H1 (cell line): ENCODE measurements around the gene MAGEA9B. TPM values are rescaled to one million over a fixed set of nuclear protein-coding genes. Genes with fewer than 3 reads are reported as not detected.

Source experiments
- CTCF ChIA-PET: fragments of 300-600 bp; sonication (Branson Sonifier 250); formaldehyde crosslinking; loops from one replicate; lab custom pipeline; 2021; ENCODE audit not compliant: partially characterized antibody; lab: Charles Lee
- POLR2A ChIA-PET: fragments of 300-600 bp; sonication (Branson Sonifier 250); formaldehyde crosslinking; loops from one replicate; lab custom pipeline; 2021; ENCODE audit warnings: inconsistent platforms; ENCODE audit not compliant: partially characterized antibody; lab: Charles Lee
- DNase-seq, 2 experiments: peaks; one replicate each; pipeline versions ENCODE4 v3.0.0 to v3.0.0-alpha.2; 2010 to 2022; ENCODE audit warnings: low spot score in 2 of 2, low read depth in 1 of 2, mixed read lengths in 1 of 2
- FAIRE-seq: peaks from 2 replicates; lab custom pipeline; 2011; peaks lifted over from hg19 to GRCh38; lab: Jason Lieb, UNC
- H2AFZ ChIP-seq: 2 replicates; pipeline ENCODE4 v1.8.1; 2012; ENCODE audit warnings: low read length, inconsistent platforms
- H2AK5ac ChIP-seq: 2 replicates; pipeline ENCODE4 v1.6.1; 2013; ENCODE audit warnings: low read depth, low read length
- H2BK120ac ChIP-seq: replicated peaks from 2 replicates; pipeline ENCODE3; 2013; ENCODE audit warnings: low read depth, low read length, inconsistent platforms
- H2BK12ac ChIP-seq: 2 replicates; pipeline ENCODE4 v1.6.1; 2013; ENCODE audit warnings: low read depth, low read length
- H2BK15ac ChIP-seq: 2 replicates; pipeline ENCODE4 v1.6.1; 2013; ENCODE audit warnings: low read length
- H2BK20ac ChIP-seq: 2 replicates; pipeline ENCODE4 v1.6.1; 2013; ENCODE audit warnings: low read length
- H2BK5ac ChIP-seq: 2 replicates; pipeline ENCODE4 v1.6.1; 2013; ENCODE audit warnings: low read depth, low read length
- H3K14ac ChIP-seq: 2 replicates; pipeline ENCODE4 v1.6.1; 2013; ENCODE audit warnings: inconsistent platforms; ENCODE audit not compliant: insufficient read length
- H3K18ac ChIP-seq: 2 replicates; pipeline ENCODE4 v1.6.1; 2013; ENCODE audit warnings: low read length; ENCODE audit errors: extremely low read depth
- H3K23ac ChIP-seq: 2 replicates; pipeline ENCODE4 v1.6.1; 2013; ENCODE audit warnings: inconsistent platforms; ENCODE audit not compliant: insufficient read length
- H3K23me2 ChIP-seq: 2 replicates; pipeline ENCODE4 v1.6.1; 2013; ENCODE audit warnings: low read depth, low read length
- H3K27ac ChIP-seq: 2 replicates; pipeline ENCODE4 v1.6.1; 2011; ENCODE audit warnings: low read depth, low read length, inconsistent platforms
- H3K27me3 ChIP-seq, 4 experiments: replicated peaks in 1 of 4; 1 replicate in 1 of 4; 2 replicates in 3 of 4; pipeline versions ENCODE4 v1.6.1 to v1.8.1; 2011 to 2013; ENCODE audit warnings: low read length in 3 of 4, mild to moderate bottlenecking in 3 of 4, inconsistent platforms in 2 of 4, mixed read lengths in 2 of 4, moderate library complexity in 1 of 4; ENCODE audit not compliant: control insufficient read depth in 3 of 4, insufficient read depth in 3 of 4; ENCODE audit errors: extremely low read depth in 1 of 4
- H3K36me3 ChIP-seq, 4 experiments: 2 replicates each; pipeline versions ENCODE4 v1.6.1 to v1.8.1; 2011 to 2013; ENCODE audit warnings: mild to moderate bottlenecking in 4 of 4, low read length in 3 of 4, moderate library complexity in 2 of 4, control low read depth in 1 of 4, inconsistent platforms in 1 of 4; ENCODE audit not compliant: insufficient read depth in 4 of 4, control insufficient read depth in 2 of 4
- H3K4ac ChIP-seq: replicated peaks from 2 replicates; pipeline ENCODE3; 2013; ENCODE audit warnings: low read length, low read depth, mixed read lengths, inconsistent platforms; ENCODE audit not compliant: insufficient read length
- H3K4me1 ChIP-seq, 4 experiments: replicated peaks in 1 of 4; 1 replicate in 1 of 4; 2 replicates in 3 of 4; pipeline versions ENCODE4 v1.6.1 to v1.8.1; 2011 to 2013; ENCODE audit warnings: low read length in 3 of 4, inconsistent platforms in 2 of 4, mixed read lengths in 1 of 4; ENCODE audit not compliant: insufficient read depth in 4 of 4, control insufficient read depth in 3 of 4
- H3K4me2 ChIP-seq, 2 experiments: 2 replicates each; pipeline versions ENCODE4 v1.6.1 to v1.8.1; 2011 to 2013; ENCODE audit warnings: low read depth in 2 of 2, low read length in 2 of 2, control low read depth in 1 of 2, inconsistent platforms in 1 of 2, mild to moderate bottlenecking in 1 of 2; ENCODE audit not compliant: insufficient read depth in 1 of 2
- H3K4me3 ChIP-seq, 4 experiments: fragments of 200-600, 300-600 bp in 1 of 4; sonication (generic), shearing (Covaris generic), sonication (Bioruptor Twin) in 1 of 4; 2 replicates each; pipeline versions ENCODE4 v1.5.1 to v1.8.1; 2011 to 2016; ENCODE audit warnings: low read length in 4 of 4, low read depth in 3 of 4, control low read depth in 2 of 4, inconsistent platforms in 2 of 4, mild to moderate bottlenecking in 2 of 4, mixed read lengths in 1 of 4, moderate library complexity in 1 of 4; ENCODE audit not compliant: insufficient read depth in 2 of 4; ENCODE audit errors: extremely low read depth in 1 of 4
- H3K56ac ChIP-seq: replicated peaks from 2 replicates; pipeline ENCODE3; 2013; ENCODE audit warnings: low read depth, mild to moderate bottlenecking, mixed read lengths, low read length, inconsistent platforms; ENCODE audit not compliant: insufficient read length
- H3K79me1 ChIP-seq: 2 replicates; pipeline ENCODE4 v1.6.1; 2013; ENCODE audit warnings: low read depth, low read length, control low read depth
- H3K79me2 ChIP-seq, 2 experiments: 2 replicates each; pipeline versions ENCODE4 v1.6.1 to v1.8.1; 2012 to 2013; ENCODE audit warnings: low read length in 2 of 2, mild to moderate bottlenecking in 2 of 2, inconsistent platforms in 1 of 2; ENCODE audit not compliant: insufficient read depth in 2 of 2, control insufficient read depth in 1 of 2
- H3K9ac ChIP-seq, 4 experiments: replicated peaks in 1 of 4; 1 replicate in 1 of 4; 2 replicates in 3 of 4; pipeline versions ENCODE4 v1.6.1 to v1.8.1; 2011 to 2013; ENCODE audit warnings: low read depth in 3 of 4, low read length in 3 of 4, control low read depth in 2 of 4, mild to moderate bottlenecking in 2 of 4, moderate library complexity in 2 of 4, inconsistent platforms in 1 of 4; ENCODE audit errors: extremely low read depth in 1 of 4
- H3K9me3 ChIP-seq, 2 experiments: 2 replicates each; pipeline versions ENCODE4 v1.6.1 to v1.8.1; 2012 to 2013; ENCODE audit warnings: mild to moderate bottlenecking in 2 of 2, moderate library complexity in 2 of 2, control low read depth in 1 of 2, inconsistent platforms in 1 of 2, low read depth in 1 of 2, low read length in 1 of 2, mixed read lengths in 1 of 2; ENCODE audit not compliant: insufficient read depth in 2 of 2
- H4K20me1 ChIP-seq, 2 experiments: replicated peaks in 1 of 2; 2 replicates each; pipeline versions ENCODE3 to v1.8.1; 2011 to 2013; ENCODE audit warnings: inconsistent platforms in 2 of 2, low read length in 2 of 2, mild to moderate bottlenecking in 1 of 2; ENCODE audit not compliant: insufficient read depth in 2 of 2, control insufficient read depth in 1 of 2
- H4K5ac ChIP-seq: 2 replicates; pipeline ENCODE4 v1.6.1; 2013; ENCODE audit warnings: low read length, low read depth, mixed read lengths, inconsistent platforms; ENCODE audit not compliant: insufficient read length
- H4K8ac ChIP-seq: 2 replicates; pipeline ENCODE4 v1.8.0; 2013; ENCODE audit warnings: mild to moderate bottlenecking, moderate library complexity, low read length, inconsistent platforms; ENCODE audit not compliant: insufficient read depth; ENCODE audit errors: extremely low read depth
- H4K91ac ChIP-seq: replicated peaks from 2 replicates; pipeline ENCODE3; 2013; ENCODE audit warnings: low read length, mixed read lengths, inconsistent platforms; ENCODE audit not compliant: insufficient read length
- CTBP2 ChIP-seq: IDR thresholded peaks from 2 replicates; pipeline ENCODE4 v1.7.0; 2011; ENCODE audit warnings: borderline replicate concordance, mild to moderate bottlenecking, moderate library complexity, mixed read lengths, low read length; ENCODE audit not compliant: insufficient read depth, insufficient read length
- GTF2F1 ChIP-seq: IDR thresholded peaks from 2 replicates; pipeline ENCODE4 v1.6.1; 2012; ENCODE audit warnings: low read depth, low read length, improper control_type of control experiment, borderline replicate concordance
- HDAC6 ChIP-seq: IDR thresholded peaks from one replicate; pipeline ENCODE4 v1.7.1; 2012; ENCODE audit warnings: low read depth, mild to moderate bottlenecking, inconsistent platforms, low read length, moderate library complexity
- JUND ChIP-seq: IDR thresholded peaks from 2 replicates; pipeline ENCODE4 v1.6.1; 2011; ENCODE audit warnings: mild to moderate bottlenecking, improper control_type of control experiment, low read length
- TBP ChIP-seq: IDR thresholded peaks from 2 replicates; pipeline ENCODE4 v1.6.1; 2011; ENCODE audit warnings: low read depth, low read length, improper control_type of control experiment
- WGBS, 2 experiments: shearing (Covaris generic) in 1 of 2; methylation state at CpG; one replicate each; pipeline versions ENCODE4 v1.1.6 to v1.1.7; 2013 to 2015; ENCODE audit warnings: low lambda C conversion rate in 2 of 2, mixed read lengths in 2 of 2, inconsistent platforms in 1 of 2, low coverage in 1 of 2, missing lambda C conversion rate in 1 of 2; ENCODE audit not compliant: insufficient replicate concordance in 2 of 2, insufficient coverage in 1 of 2, insufficient read length in 1 of 2; ENCODE audit errors: extremely low coverage in 1 of 2, missing lambda C conversion rate in 1 of 2; 5-methylcytosine and 5-hydroxymethylcytosine counted together
- polyA plus RNA-seq, 7 experiments: library from polyadenylated mRNA; depleted of rRNA in 3 of 7; stranded (reverse) in 5 of 7; unstranded in 2 of 7; fragments of >200 nt in 5 of 7; fragments of 200-250 nt in 2 of 7; gene quantifications; 1 replicate in 5 of 7; 2 replicates in 1 of 7; 4 replicates in 1 of 7; pipeline versions ENCODE4 v1.2.1 to v1.2.3, GENCODE V29; 2011 to 2013; ENCODE audit warnings: missing spikeins in 2 of 7, mixed read lengths in 2 of 7
- total RNA-seq: library from RNA; stranded (reverse); fragmentation: NEBNext Ultra II Directional; extraction: Animal tissue kit (Norgen Biotek cat#: 25700); gene quantifications from 2 replicates; pipeline ENCODE4 v1.2.1, GENCODE V29; 2021
- TF ChIP-seq, protein P1 (sequence below): IDR thresholded peaks from 2 replicates; pipeline ENCODE4 v1.6.1; 2012; ENCODE audit warnings: inconsistent platforms

The MAGEA9B gene
- total and polyA plus RNA-seq, 2 of the 8 experiments (the other 6 are each of a cell fraction or from before 2014, with no cell fraction given), result 0.06 TPM; not detected in 1

DNA sequence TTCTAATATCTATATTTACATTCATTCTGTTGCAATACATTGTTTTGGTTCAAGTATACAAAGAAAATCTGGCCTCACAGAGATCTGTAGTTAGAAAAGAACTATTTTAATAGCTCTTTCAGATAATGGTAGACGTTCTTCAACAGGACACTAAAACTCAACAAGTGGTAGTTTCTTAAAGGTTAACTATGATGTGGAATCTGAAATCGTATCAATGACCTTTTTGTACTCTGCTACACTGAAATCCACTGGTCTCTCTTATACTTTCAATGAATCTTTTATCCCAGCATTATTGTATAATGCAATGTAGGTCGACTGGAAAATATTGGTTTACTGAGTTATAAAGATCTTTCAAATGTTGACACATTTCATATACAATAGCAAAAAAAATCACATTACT, 31.6 kb upstream of the MAGEA9B start:
- no peak overlapping the region for H3K9ac ChIP-seq
- H2BK15ac ChIP-seq, result no peak overlapping the region
- no peak overlapping the region for H2BK12ac ChIP-seq
- H3K23me2 ChIP-seq, result no peaks in the 10 kb centered on the region
- H3K14ac ChIP-seq, result no peak overlapping the region
- DNase-seq, result no peak
- TF ChIP-seq JUND (no peak), HDAC6 (no peak), TBP (no peak), GTF2F1 (no peak), CTBP2 (no peak)
- TF ChIP-seq, protein P1, sequence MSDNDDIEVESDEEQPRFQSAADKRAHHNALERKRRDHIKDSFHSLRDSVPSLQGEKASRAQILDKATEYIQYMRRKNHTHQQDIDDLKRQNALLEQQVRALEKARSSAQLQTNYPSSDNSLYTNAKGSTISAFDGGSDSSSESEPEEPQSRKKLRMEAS, result no peak
- TF ChIP-seq, all 59 proteins: peak for 0
- H4K5ac ChIP-seq, result no peak overlapping the region
- H3K4ac ChIP-seq, result no peak overlapping the region
- no peak overlapping the region for H3K4me3 ChIP-seq
- no peak overlapping the region for H2BK20ac ChIP-seq
- H4K91ac ChIP-seq, result no peak overlapping the region
- peaks cover 0 to 40% of the 10 kb centered on the region in 2 experiments; a peak in 2 of 4 replicates for H3K79me2 ChIP-seq
- H3K79me1 ChIP-seq, result no peaks in the 10 kb centered on the region
- no peaks in the 10 kb centered on the region for H3K9me3 ChIP-seq
- H3K4me2 ChIP-seq, result no peak overlapping the region
- H3K23ac ChIP-seq, result no peak overlapping the region
- H3K56ac ChIP-seq, result no peak overlapping the region
- POLR2A ChIA-PET, result interaction anchor here (0.7 kb wide), 1 partner anchor 9 kb away, joined by 3 read pairs; no protein-coding TSS in a partner anchor
- CTCF ChIA-PET, result no interaction called here
- H4K8ac ChIP-seq, result no peak overlapping the region
- no peaks in the 10 kb centered on the region for H3K36me3 ChIP-seq
- no peak overlapping the region for H2AFZ ChIP-seq
- no peak for FAIRE-seq
- H3K27ac ChIP-seq, result no peak overlapping the region
- no peak overlapping the region for H3K18ac ChIP-seq
- H3K4me1 ChIP-seq, result no peaks in the 10 kb centered on the region
- H3K27me3 ChIP-seq, result no peaks in the 10 kb centered on the region
- no peak overlapping the region for H2BK5ac ChIP-seq
- H4K20me1 ChIP-seq, result no peaks in the 10 kb centered on the region
- 71% methylated on average over 3 of the region's 3 CpGs; no CpG with 5 or more reads in 1 of the 2 experiments for WGBS, 2 experiments
- H2BK120ac ChIP-seq, result no peak overlapping the region
- H2AK5ac ChIP-seq, result no peak overlapping the region
